HG02759 (cell line): Measurements from ENCODE around the gene CCS.
A peak's percentile ranks its signal among the peaks of the same experiment; 100 is the strongest.
"Not testable (repeated sequence)": the region's sequence is repeated elsewhere in the genome, so short reads cannot be mapped to it uniquely, and the experiment has no call there.

Experiments used
- ATAC-seq: cut with Tn5 transposase; IDR thresholded peaks from one replicate; pipeline ENCODE4 v1.9.1; 2021; ENCODE audit warnings: mild to moderate bottlenecking, moderate library complexity; ENCODE audit not compliant: unreplicated experiment

The CCS gene

GRCh38 chr11:66589996-66590675 lies 2.8 kb upstream of the CCS start:
- ATAC-seq = no peak

DNA sequence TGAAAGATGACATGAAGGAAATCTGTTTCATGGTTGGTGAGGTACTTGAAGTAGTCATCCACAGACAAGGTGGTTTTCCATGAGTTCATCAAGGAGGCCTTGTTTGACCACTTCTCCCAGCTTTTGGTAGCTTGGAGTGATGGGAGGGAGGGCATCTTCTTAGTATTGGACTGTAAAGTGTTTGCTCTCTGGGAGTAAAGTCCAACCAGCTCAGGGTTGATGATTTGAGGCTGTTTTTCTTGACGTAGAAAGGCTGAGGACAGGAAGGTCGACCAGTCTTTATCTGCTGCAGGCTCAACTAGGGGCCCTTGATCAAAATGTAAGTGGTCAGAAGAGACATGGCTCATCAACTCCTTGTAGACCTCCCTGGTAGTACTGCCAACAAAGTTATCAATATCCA lies 1.8 kb upstream of the CCS start:
- ATAC-seq = no peak

DNA sequence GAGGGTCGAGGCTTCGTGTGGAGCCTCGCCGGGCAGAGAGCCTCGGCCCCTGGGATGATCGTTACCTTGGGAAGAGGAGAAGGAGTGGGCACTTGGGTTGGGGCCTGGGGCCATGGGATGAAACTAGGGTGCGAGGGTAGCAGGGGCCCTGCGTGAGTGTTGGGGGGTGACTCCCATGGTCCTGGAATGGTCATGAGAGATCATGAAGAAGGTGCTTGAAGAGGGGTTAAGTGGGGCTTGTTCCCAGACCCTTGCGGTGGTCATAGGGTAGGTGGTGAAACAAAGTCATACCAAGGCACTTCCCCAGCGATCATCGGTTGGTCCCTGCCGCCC lies 284 bp downstream of the CCS start:
- no peak for ATAC-seq

GRCh38 chr11:66593650-66594049 lies 665 bp downstream of the CCS start:
- ATAC-seq = no peak

DNA sequence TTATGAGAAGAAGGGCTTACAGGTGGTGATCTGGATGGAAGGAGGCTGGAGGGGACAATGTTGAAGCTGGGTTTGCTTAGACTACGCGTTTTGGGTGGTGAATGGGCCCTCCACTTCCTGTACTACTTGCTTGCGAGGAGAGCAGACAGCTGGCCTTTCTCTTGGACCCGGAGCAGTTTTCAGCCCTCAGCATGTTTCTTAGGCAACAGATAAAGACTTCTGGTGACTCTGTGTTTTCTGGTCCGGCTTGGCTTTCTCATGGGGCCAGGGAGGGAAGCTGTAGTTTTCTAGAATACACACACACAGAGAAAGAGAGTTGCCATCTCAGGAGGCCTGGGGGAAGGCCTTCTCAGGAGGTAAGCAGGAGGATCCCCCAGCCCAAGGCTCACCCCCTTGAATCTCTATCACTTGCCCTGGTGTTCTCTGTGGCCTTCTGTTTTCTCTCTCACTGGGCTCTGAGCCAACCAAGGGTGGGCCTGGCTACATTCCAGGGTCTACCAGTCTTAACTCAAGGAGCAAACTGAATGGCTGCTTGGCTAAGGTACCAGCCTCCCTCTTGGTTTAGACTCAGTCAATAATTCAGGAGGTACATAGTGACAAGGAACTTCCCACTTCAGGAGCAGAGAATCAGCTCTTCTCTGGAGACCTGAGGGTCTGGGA lies 2.4 kb downstream of the CCS start:
- no peak for ATAC-seq

DNA sequence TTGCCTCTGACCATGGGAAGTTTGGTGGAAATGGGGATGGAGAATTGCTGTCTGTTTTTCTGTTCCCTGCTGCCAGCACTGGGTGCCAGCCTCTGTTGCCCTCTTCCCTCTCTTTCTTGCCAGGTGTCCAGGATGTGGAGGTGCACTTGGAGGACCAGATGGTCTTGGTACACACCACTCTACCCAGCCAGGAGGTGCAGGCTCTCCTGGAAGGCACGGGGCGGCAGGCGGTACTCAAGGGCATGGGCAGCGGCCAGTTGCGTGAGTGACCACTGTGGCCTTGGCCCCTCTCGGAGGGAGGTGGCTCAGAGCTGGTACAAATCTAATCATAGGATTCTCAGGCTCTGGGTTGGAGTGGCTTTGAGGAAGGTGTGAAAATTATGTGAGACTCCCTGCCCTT lies 6.0 kb downstream of the CCS start:
- no peak for ATAC-seq

- no peak for ATAC-seq
Measured at GRCh38 chr11:66600219-66600618, 7.2 kb downstream of the CCS start.

- no peak for ATAC-seq
Measured at GRCh38 chr11:66600631-66601233, 7.7 kb downstream of the CCS start.

DNA sequence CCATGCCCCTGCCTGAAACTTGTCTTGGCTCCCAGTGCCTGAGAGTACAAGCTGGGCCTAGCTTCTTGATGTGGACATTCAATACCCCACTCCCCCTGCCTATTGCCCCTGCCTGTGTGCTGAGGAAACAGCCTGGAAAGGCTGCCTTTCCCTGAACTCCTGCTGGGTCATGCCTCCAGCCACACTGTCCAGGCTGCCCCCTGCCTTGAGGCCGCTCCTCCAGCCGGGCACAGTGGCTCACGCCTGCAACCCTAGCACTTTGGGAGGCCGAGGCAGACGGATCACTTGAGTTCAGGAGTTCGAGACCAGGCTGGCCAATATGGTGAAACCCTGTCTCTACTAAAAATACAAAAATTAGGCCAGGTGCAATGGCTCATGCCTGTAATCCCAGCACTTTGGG lies 10.1 kb downstream of the CCS start:
- no peak for ATAC-seq

- ATAC-seq = no peak
Measured at GRCh38 chr11:66604155-66604554, 11.2 kb downstream of the CCS start.

DNA sequence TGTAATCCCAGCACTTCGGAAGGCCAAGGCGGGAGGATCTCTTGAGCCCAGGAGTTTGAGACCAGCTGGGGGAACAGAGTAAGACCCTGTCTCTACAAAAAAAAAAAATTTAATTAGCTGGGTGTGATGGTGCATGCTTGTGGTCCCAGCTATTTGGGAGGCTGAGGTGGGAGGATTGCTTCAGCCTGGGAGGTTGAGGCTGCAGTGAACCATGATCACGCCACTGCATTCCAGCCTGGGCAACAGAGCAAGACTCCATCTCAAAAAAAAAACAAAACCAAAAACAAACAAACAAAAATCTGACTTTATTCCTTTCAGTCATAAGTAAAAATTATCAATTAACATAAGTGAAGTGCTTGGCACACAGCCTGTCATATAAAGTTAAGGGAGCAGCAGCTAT lies 13.6 kb downstream of the CCS start:
- ATAC-seq = not testable (repeated sequence)

- no peak for ATAC-seq
Measured at GRCh38 chr11:66607126-66607834, 14.3 kb downstream of the CCS start.

GRCh38 chr11:66609721-66610617 lies 17.0 kb downstream of the CCS start:
- no peak for ATAC-seq

GRCh38 chr11:66612458-66612857 lies 19.5 kb downstream of the CCS start:
- no peak for ATAC-seq

GRCh38 chr11:66614073-66614472 lies 21.1 kb downstream of the CCS start:
- no peak for ATAC-seq

DNA sequence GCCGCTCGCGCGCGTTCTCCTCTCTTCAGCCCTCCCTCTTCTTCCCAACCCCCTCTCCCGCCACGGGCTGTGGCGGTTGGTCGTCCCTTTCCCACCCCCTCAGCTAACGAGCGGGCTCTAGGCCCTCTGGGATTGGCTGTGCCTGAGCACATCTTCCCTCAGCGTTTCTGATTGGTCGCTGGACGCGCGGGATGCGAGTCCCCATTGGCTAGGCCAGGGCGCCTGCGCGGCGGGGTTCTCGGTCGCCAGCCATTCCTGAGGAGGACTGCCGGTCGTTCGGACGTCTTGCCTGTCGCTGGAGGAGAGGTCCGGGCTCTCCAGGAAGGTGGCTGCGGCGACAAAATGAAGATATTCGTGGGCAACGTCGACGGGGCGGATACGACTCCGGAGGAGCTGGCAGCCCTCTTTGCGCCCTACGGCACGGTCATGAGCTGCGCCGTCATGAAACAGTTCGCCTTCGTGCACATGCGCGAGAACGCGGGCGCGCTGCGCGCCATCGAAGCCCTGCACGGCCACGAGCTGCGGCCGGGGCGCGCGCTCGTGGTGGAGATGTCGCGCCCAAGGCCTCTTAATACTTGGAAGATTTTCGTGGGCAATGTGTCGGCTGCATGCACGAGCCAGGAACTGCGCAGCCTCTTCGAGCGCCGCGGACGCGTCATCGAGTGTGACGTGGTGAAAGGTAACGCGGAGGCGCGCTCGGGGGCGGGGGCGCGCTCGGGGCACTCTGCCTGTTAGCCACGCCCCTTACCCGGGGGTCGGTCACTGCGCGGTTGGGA lies 23.6 kb downstream of the CCS start, which contains the start of gene RBM14:
RBM14 (plus strand) TSS at position 252 of the 776 bp plus-strand sequence; CDS start at position 343, 91 bp downstream.
- peak; percentile 91 for ATAC-seq

- ATAC-seq = no peak
Measured at GRCh38 chr11:66617155-66617834, 24.3 kb downstream of the CCS start.

- ATAC-seq = no peak
Measured at GRCh38 chr11:66619080-66619554, 26.1 kb downstream of the CCS start.

- no peak for ATAC-seq
Measured at GRCh38 chr11:66624450-66624849, 31.5 kb downstream of the CCS start.
